HG02852 (cell line): ENCODE measurements around the gene STMN1.
A peak's percentile ranks its signal among the peaks of the same experiment; 100 is the strongest.

ENCODE experiments used
- ATAC-seq: cut with Tn5 transposase; IDR thresholded peaks from one replicate; pipeline ENCODE4 v1.9.1; 2021; ENCODE audit warnings: mild to moderate bottlenecking, moderate library complexity; ENCODE audit not compliant: unreplicated experiment

Gene STMN1

GRCh38 chr1:25896266-25896665 is 10.0 kb downstream of the STMN1 start:
- ATAC-seq, result no peak

- peak; percentile 86 for ATAC-seq
Observed at GRCh38 chr1:25895365-25895990, 10.7 kb downstream of the STMN1 start.

- no peak for ATAC-seq
Observed at GRCh38 chr1:25893116-25893515, 13.1 kb downstream of the STMN1 start.

- ATAC-seq, result no peak
Observed at GRCh38 chr1:25891606-25892005, 14.6 kb downstream of the STMN1 start.

- ATAC-seq, result no peak
Observed at GRCh38 chr1:25890239-25891034, 15.8 kb downstream of the STMN1 start.

- ATAC-seq, result no peak
Observed at GRCh38 chr1:25889470-25889869, 16.7 kb downstream of the STMN1 start.

GRCh38 chr1:25888426-25888987 is 17.7 kb downstream of the STMN1 start:
- no peak for ATAC-seq

- no peak for ATAC-seq
Observed at GRCh38 chr1:25885602-25886001, 20.6 kb downstream of the STMN1 start.

GRCh38 chr1:25881266-25881665 is 25.0 kb downstream of the STMN1 start:
- no peak for ATAC-seq

GRCh38 chr1:25880518-25880917 is 25.7 kb downstream of the STMN1 start:
- ATAC-seq, result no peak

GRCh38 chr1:25879675-25880074 is 26.5 kb downstream of the STMN1 start:
- ATAC-seq, result no peak

- ATAC-seq, result no peak
Observed at GRCh38 chr1:25878690-25879089, 27.5 kb downstream of the STMN1 start.

- no peak for ATAC-seq
Observed at GRCh38 chr1:25877155-25877554, 29.1 kb downstream of the STMN1 start.

GRCh38 chr1:25876693-25877077 is 29.5 kb downstream of the STMN1 start:
- ATAC-seq, result no peak

GRCh38 chr1:25875856-25876692 is 30.1 kb downstream of the STMN1 start:
- ATAC-seq, result peak; percentile 23

GRCh38 chr1:25875154-25875855 is 30.9 kb downstream of the STMN1 start, which contains the start of gene PAQR7:
PAQR7 (minus strand) TSS chr1:25875708; CDS start chr1:25863839, 11,869 bp downstream.
- ATAC-seq, result peak; percentile 62

GRCh38 chr1:25874635-25875153 is 31.5 kb downstream of the STMN1 start:
- no peak for ATAC-seq

- no peak for ATAC-seq
Observed at GRCh38 chr1:25874209-25874608, 32.0 kb downstream of the STMN1 start.

GRCh38 chr1:25873120-25873519 is 33.1 kb downstream of the STMN1 start:
- no peak for ATAC-seq

- ATAC-seq, result no peak
Observed at GRCh38 chr1:25872713-25873112, 33.5 kb downstream of the STMN1 start.
